Measurements from ENCODE around the gene HIVEP1.

The HIVEP1 gene

DNA sequence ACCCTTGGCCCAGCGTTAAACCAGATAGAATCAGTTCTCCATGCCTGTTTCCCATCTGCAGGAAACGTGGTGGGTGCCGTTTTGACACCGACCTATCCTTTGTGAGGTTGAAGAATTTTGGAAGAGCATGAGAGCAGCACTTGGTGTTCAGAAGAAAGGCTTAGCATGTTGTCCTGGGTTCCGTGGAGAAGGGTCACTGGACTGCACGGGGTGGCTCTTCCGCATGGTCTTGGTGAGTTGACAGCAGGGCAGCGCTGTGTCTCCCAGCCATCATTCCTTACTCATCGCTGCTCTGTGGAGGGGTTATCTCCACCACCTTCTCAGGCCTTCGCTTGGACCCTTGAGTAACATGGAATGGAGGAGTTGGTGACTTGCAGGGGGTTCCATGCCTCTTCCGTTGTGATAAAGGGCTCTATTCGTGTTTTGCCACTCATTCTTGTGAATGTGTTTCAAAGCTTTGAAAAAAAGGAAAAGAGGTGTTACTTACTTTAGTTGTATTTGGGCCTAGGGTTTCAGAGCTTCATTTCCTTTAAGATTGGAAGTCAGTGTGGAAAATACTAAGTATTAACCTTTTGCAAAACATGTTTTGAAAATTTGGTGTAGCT lies 8.2 kb downstream of the HIVEP1 start:
- DNase-seq = no peak

- DNase-seq = no peak
Measured at GRCh38 chr6:12022481-12022880, 10.4 kb downstream of the HIVEP1 start.

- DNase-seq = no peak
Measured at GRCh38 chr6:12022953-12023388, 10.9 kb downstream of the HIVEP1 start.

DNA sequence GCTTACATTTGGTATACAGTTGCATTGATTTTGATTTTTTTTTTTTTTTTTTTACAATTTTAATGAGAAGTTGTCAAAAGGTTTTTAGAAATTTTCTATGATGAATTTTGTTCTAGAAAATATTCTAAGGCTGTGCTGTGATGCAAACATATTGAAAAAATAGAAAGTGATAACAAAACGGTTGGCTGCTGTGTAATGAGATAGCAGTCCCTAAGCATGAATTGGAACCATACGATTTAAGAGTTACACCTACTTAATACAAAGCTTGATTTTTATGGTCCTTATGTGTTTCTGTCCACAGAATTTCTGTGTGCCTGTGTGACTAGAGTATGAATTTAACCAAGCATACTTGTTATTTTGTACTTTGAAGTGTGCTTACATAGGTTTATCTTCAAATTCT lies 12.1 kb downstream of the HIVEP1 start:
- DNase-seq = no peak

DNA sequence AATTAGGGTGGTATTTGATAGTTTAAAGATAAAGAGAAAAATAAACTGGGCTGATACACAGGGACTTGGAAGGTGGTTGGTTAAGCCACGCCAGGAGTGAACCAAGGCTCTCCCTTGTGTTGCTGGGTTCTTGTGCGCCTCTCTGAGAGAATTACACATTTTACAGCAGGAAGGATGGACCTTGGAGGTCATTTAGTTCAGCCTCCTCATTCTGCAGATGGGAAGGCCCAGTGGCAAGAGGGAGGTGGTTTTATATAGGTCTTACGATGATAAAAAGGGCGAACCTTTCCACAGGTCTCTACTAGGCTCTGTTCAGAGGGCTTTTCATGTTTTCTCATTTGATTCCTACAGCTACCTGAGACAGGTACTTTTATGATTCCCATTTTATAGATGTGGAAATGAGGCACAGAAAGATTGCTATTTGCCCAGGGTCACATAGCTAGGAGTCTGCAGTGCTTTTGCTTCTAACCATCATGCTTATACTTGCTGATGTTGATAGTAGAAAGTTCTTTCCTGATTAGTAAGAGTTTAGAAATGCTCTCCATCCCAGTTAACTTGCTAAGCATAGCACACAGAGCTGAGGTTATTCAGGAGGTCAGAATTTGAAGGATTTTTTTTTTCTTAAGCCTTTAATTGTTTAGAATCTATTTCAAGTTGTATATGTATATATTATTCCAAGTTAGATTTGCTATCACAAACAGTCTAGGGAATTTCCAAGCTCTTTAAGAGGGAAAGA lies 12.8 kb downstream of the HIVEP1 start:
- DNase-seq = no peak

- no peak for DNase-seq
Measured at GRCh38 chr6:12026120-12026519, 14.0 kb downstream of the HIVEP1 start.

GRCh38 chr6:12026833-12027232 lies 14.7 kb downstream of the HIVEP1 start:
- DNase-seq = no peak

DNA sequence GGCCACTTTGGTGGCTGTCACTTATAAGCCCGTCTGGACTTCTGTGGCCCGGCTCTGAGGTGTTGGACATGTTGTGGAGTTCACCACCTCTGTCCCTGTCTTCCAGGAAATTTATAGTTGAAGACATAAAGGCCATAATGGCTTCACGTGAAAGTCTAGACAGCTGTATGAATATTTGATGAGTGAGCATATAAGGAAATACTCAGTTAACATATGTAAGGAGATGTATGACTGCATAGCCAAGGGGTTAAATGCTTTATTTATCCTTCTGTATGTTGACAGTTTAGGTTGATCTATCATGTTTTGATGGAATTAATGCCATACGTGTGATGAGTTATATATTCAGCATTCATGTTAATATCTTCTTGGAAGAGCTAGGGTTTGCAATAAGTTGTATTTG lies 16.1 kb downstream of the HIVEP1 start:
- no peak for DNase-seq

GRCh38 chr6:12029979-12030737 lies 18.0 kb downstream of the HIVEP1 start:
- DNase-seq = no peak

DNA sequence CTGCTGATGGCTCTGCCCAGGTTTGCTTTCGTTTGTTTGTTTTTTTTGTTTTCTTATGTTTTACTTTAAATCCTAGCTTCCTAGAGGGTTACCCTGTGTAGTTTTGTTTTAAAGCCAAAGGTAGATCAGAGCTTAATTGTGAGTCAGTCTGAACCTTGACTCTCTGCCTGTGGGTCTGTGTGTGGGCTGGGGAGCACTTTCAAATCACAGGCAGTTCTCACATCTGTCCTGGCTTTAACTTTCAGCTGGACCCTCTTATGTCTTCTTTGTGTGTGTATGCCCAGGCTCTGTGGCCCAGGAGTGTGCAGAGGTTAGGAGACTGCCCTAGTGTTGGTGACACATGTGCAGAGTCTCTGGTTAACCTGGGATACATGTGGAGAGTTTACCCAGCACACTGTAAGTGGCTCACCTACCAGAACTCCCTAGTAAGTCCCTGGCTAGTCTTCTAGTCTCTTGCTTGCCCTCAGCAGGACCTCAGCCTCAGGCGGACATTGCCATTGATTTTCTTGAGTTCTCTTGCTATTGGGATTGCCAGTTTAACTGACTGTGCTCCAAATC lies 19.0 kb downstream of the HIVEP1 start:
- DNase-seq = no peak

- no peak for DNase-seq
Measured at GRCh38 chr6:12032783-12033573, 20.9 kb downstream of the HIVEP1 start.

DNA sequence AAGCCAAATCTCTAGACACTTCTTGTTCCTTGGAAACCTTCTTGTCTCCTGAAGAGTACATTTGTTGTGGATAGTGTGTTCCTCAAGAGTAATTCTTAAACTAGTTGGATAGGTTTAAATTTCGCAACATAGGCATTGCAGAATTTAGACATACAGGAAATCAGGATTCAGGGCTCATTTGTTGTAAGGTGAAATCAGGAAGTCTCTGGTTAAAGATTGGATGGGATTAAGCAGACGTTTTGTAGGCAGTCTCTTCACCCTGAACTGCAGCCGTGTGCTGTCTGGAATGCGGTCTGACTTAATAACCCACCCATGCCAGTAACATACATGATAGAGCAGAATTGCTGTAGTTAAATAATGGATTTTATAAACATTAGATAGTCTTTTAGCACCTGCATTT lies 21.7 kb downstream of the HIVEP1 start:
- no peak for DNase-seq

GRCh38 chr6:12034349-12034748 lies 22.2 kb downstream of the HIVEP1 start:
- no peak for DNase-seq

- DNase-seq = no peak
Measured at GRCh38 chr6:12034837-12035236, 22.7 kb downstream of the HIVEP1 start.

GRCh38 chr6:12036766-12037165 lies 24.7 kb downstream of the HIVEP1 start:
- no peak for DNase-seq

- DNase-seq = no peak
Measured at GRCh38 chr6:12037798-12038197, 25.7 kb downstream of the HIVEP1 start.

DNA sequence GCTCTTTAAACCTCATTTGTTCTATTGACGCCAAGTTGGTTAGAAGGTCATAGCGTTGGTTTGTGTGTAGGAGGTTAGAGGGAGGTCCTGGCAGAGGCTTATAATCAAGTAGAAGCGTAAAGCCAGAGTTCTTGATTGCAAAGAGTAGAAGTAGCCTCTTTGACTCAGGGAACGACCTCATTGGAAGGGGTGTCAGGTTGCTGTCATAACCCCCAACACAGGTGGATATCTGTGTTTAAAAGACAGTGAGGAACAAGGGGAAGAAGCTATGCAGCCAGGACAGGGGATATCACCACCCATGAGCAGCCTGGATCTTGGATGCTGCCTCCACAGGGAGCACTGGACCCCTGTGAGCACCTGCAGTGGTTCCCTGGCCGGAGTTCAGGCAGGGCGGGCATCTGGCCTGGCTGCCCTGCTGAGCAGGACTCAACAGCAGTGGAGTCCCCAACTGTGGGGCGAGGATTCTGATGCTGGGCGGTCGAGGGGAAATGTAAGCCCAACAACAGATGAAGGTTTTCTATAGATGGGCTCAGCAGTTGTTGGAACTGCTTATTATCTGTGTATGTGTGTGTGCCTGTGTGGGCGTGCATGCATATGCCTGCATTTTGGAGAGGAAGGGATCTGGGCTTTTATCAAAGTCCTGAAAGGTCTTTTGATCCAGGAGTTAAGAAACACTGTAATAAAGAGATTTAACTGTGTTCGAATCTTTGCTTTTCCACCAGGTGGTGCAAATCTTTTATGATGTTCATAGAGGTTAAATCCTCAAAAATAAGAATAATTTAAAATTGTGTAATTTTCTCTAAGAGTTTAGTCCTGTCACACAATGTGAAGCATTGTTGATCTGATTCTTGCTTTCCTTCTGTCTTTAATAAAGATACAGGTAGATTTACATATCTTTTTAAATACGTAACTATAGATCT lies 27.7 kb downstream of the HIVEP1 start:
- no peak for DNase-seq

- no peak for DNase-seq
Measured at GRCh38 chr6:12047304-12047703, 35.2 kb downstream of the HIVEP1 start.

DNA sequence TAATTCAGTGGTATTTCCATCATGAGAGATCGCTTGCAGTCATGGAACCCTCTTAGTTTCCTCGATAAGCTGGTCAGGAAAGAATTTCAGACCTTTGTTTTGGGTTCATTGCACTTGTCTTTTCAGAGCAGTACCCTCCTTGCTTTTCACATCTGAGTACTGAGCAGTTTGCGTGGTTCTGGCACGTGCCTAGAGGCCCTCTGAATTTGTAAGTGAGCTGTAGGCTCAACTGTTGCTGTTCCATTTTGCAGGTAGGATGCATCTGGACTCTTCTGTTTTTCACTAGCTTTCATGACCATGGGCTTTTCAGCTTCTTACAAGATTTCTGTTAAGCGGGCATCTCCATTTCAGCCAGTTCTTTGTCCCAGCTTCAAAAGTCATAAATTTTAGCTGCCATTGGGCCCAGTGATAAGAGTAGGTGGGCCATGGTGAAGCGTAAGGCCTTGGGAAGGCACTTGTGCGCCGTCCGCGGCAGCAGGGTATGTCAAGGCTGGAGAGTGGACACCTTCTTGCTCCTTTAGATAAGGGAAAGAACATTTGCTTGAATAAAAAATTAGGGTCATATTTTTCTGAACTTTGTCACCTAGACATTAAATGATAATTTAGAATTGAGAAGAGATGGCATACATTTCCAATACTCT lies 35.8 kb downstream of the HIVEP1 start:
- DNase-seq = no peak

GRCh38 chr6:12048609-12049008 lies 36.5 kb downstream of the HIVEP1 start:
- DNase-seq = no peak

GRCh38 chr6:12049165-12049564 lies 37.1 kb downstream of the HIVEP1 start:
- DNase-seq = no peak
